ENCODE data around the gene ZNF69.

DNA sequence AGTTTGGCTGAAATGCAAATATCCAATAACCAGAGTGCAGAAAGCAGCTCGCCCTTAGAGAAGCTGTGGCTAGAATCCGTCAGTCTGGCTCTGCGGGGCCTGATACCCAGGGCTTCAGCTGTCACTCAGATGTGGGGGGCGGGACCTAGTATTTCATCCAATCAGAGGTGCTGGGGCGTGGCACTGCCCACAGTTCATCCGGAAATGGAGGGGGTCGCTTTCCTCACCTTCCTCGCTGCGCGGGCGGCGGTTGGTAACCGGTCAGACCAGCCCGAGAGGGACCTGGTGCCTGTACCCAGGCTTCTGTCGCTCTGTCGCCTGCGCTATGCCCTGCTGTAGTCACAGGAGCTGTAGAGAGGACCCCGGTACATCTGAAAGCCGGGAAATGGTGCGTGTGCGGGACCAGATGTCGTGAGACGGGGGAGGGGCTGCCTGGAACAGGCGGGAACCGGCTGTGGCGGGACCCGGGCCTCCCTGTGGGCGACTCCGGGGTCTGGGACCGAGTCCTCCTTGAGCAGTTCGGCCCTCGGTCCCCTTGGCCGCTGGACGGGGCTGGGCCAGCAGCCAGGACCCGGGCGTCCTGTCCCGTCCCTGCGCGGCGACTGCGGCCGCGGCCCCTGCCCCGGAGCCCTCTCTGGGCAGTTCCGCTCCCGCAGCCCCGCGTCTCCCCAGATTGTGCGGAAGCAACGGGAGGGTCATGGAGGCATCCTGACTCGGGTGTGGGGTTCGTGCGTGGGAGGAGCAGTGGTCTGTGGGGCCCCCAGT lies 37.5 kb downstream of the ZNF69 start, which contains the start of gene ZNF700:
- peak; percentile 90 for TF ChIP-seq POLR2A (IDR thresholded peaks at IDR 0.05)
- TF ChIP-seq, protein P1, sequence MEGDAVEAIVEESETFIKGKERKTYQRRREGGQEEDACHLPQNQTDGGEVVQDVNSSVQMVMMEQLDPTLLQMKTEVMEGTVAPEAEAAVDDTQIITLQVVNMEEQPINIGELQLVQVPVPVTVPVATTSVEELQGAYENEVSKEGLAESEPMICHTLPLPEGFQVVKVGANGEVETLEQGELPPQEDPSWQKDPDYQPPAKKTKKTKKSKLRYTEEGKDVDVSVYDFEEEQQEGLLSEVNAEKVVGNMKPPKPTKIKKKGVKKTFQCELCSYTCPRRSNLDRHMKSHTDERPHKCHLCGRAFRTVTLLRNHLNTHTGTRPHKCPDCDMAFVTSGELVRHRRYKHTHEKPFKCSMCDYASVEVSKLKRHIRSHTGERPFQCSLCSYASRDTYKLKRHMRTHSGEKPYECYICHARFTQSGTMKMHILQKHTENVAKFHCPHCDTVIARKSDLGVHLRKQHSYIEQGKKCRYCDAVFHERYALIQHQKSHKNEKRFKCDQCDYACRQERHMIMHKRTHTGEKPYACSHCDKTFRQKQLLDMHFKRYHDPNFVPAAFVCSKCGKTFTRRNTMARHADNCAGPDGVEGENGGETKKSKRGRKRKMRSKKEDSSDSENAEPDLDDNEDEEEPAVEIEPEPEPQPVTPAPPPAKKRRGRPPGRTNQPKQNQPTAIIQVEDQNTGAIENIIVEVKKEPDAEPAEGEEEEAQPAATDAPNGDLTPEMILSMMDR (IDR thresholded peaks at IDR 0.05), result no peak
